HepG2 (cell line): ENCODE data around the gene FGFR4.

ENCODE experiments used
- BHLHE40 ChIP-seq: IDR thresholded peaks from 2 replicates; pipeline ENCODE4 v1.6.1; 2011; ENCODE audit warnings: low read length, improper control_type of control experiment
- BRCA1 ChIP-seq: sonication (generic); formaldehyde crosslinking; IDR thresholded peaks from 2 replicates; pipeline ENCODE4 v1.4.0; 2020; ENCODE audit warnings: missing genetic modification reagents
- CTCF ChIP-seq: sonication (generic); formaldehyde crosslinking; IDR thresholded peaks from 2 replicates; pipeline ENCODE4 v1.5.0; 2020; ENCODE audit warnings: mild to moderate bottlenecking, missing genetic modification reagents, moderate library complexity
- EZH2 ChIP-seq: conservative IDR thresholded peaks from 2 replicates; pipeline ENCODE4 v1.6.1; 2012; ENCODE audit warnings: mild to moderate bottlenecking, low read depth, low read length, moderate library complexity
- FOXA1 ChIP-seq, 2 experiments: fragments of 450-650 bp in 1 of 2; sonication (generic) in 1 of 2; formaldehyde crosslinking in 1 of 2; IDR thresholded peaks; 2 replicates each; pipeline versions ENCODE4 v1.4.0 to v1.6.1; 2016 to 2020; ENCODE audit warnings: missing genetic modification reagents in 1 of 2
- FOXK2 ChIP-seq: fragments of 450-650 bp; IDR thresholded peaks from 2 replicates; pipeline ENCODE4 v1.6.1; 2016
- POLR2A ChIP-seq, 2 experiments: IDR thresholded peaks; 2 replicates each; pipeline ENCODE4 v1.6.1; 2011; ENCODE audit warnings: low read depth in 2 of 2, low read length in 2 of 2, mild to moderate bottlenecking in 1 of 2, moderate library complexity in 1 of 2; ENCODE audit not compliant: insufficient read depth in 1 of 2
- SRF ChIP-seq: IDR thresholded peaks from 2 replicates; pipeline ENCODE4 v1.6.1; 2011; ENCODE audit warnings: mild to moderate bottlenecking, low read depth, low read length, moderate library complexity
- SRY ChIP-seq: sonication (generic); formaldehyde crosslinking; IDR thresholded peaks from 2 replicates; pipeline ENCODE4 v1.8.0; 2022; ENCODE audit warnings: mild to moderate bottlenecking, missing genetic modification reagents
- STAT5B ChIP-seq: sonication (generic); formaldehyde crosslinking; IDR thresholded peaks from 2 replicates; pipeline ENCODE4 v1.4.0; 2020; ENCODE audit warnings: missing genetic modification reagents
- ZEB1 ChIP-seq: IDR thresholded peaks from 2 replicates; pipeline ENCODE4 v1.6.1; 2012; ENCODE audit warnings: mild to moderate bottlenecking, low read depth, inconsistent platforms; ENCODE audit not compliant: insufficient replicate concordance
- ZIK1 ChIP-seq: sonication (generic); formaldehyde crosslinking; IDR thresholded peaks from 2 replicates; pipeline ENCODE4 v1.5.0; 2020; ENCODE audit warnings: mild to moderate bottlenecking, low read depth, missing genetic modification reagents, borderline replicate concordance
- ZNF501 ChIP-seq: sonication (generic); formaldehyde crosslinking; IDR thresholded peaks from 2 replicates; pipeline ENCODE4 v1.5.1; 2020; ENCODE audit warnings: mild to moderate bottlenecking, moderate library complexity, missing genetic modification reagents
- TF ChIP-seq, protein P1 (sequence below): sonication (generic); formaldehyde crosslinking; conservative IDR thresholded peaks from 2 replicates; pipeline ENCODE4 v1.4.0; 2020; ENCODE audit warnings: missing genetic modification reagents

GRCh38 chr5:177064500-177065277, 22.0 kb upstream of the FGFR4 start:
- TF ChIP-seq ZEB1 (no peak), BHLHE40 (no peak), SRY (CRISPR knock-in tag) (no peak), CTCF (CRISPR knock-in tag) (no peak), EZH2 (no peak), ZIK1 (CRISPR knock-in tag) (no peak), BRCA1 (CRISPR knock-in tag) (no peak), FOXK2 (no peak), ZNF501 (CRISPR knock-in tag) (no peak), STAT5B (CRISPR knock-in tag) (no peak), SRF (no peak), POLR2A (IDR thresholded peaks at IDR 0.05; ENCODE audit: insufficient read depth in 1 of 2, low read depth in 2 of 2, low read length in 2 of 2) (no peak), FOXA1 (IDR thresholded peaks at IDR 0.05) (no peak), FOXA1 (CRISPR knock-in tag; IDR thresholded peaks at IDR 0.05) (no peak)
- TF ChIP-seq, protein P1, sequence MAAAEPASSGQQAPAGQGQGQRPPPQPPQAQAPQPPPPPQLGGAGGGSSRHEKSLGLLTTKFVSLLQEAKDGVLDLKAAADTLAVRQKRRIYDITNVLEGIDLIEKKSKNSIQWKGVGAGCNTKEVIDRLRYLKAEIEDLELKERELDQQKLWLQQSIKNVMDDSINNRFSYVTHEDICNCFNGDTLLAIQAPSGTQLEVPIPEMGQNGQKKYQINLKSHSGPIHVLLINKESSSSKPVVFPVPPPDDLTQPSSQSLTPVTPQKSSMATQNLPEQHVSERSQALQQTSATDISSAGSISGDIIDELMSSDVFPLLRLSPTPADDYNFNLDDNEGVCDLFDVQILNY (CRISPR knock-in tag) = no peak
